RKO (cell line): Measurements from ENCODE around the gene GIPC2.
"Not testable (repeated sequence)": the region's sequence is repeated elsewhere in the genome, so short reads cannot be mapped to it uniquely, and the experiment has no call there.

ENCODE experiments used
- DNase-seq: peaks from one replicate; pipeline ENCODE4 v3.0.0-alpha.2; 2016; ENCODE audit warnings: low spot score

Gene GIPC2, protein sequence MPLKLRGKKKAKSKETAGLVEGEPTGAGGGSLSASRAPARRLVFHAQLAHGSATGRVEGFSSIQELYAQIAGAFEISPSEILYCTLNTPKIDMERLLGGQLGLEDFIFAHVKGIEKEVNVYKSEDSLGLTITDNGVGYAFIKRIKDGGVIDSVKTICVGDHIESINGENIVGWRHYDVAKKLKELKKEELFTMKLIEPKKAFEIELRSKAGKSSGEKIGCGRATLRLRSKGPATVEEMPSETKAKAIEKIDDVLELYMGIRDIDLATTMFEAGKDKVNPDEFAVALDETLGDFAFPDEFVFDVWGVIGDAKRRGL

DNA sequence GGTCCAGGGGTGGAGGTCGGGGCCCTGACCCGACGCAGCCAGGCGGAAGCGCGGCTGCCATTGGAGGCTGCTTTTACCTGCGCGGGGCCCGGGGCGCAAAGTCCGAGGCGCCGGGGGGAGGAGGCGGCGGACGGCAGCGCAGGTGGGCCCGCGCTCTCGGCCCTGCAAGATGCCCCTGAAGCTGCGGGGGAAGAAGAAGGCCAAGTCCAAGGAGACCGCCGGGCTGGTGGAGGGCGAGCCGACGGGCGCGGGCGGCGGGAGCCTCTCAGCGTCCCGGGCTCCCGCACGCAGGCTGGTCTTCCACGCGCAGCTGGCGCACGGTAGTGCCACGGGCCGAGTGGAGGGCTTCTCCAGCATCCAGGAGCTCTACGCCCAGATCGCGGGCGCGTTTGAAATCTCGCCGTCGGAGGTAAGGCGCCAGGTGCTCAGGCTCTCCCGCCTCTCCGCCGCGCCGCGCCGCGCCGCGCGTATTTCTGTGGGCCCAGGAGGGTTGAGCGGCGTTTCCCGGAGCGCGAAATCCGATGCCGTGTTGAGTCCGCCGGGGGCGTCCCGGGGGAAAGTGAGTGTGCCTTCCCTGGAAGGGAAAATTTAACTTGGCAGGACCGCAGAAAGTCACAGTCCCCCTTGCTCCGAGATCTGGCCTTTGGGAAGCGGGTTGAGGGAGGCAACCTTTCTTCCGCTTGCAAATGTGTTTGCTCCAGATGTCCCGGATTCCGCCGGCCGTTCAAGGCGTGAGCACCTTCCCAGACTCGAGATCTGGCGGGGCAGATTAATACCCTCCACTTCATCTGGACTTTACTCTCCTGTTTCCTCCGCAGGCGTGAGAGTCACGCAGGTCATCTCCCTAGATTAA is at the start of gene GIPC2:
Gene GIPC2, plus strand, starts transcription at position 41 of the 853 bp plus-strand sequence. Its CDS starts 129 bp downstream, at position 170.
- no peak for DNase-seq

DNA sequence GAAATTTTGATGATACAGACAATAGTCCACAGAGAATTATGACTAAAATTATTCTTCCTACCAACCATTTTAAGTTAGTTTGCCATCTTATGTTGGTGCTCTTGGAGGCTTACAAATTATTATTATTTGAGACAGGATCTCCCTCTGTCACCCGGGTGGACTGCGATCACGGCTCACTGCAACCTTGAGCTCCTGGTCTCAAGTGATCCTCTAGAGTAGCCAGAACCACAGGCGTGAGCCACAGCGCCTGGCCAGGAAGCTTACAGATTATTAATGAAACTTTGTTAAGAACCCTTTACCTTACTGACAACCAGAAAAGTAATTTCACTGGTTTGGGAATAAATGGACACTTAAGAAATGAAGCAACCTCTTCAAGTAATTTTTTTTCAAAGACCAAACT is 49.0 kb upstream of the GIPC2 start:
- DNase-seq: no peak

DNA sequence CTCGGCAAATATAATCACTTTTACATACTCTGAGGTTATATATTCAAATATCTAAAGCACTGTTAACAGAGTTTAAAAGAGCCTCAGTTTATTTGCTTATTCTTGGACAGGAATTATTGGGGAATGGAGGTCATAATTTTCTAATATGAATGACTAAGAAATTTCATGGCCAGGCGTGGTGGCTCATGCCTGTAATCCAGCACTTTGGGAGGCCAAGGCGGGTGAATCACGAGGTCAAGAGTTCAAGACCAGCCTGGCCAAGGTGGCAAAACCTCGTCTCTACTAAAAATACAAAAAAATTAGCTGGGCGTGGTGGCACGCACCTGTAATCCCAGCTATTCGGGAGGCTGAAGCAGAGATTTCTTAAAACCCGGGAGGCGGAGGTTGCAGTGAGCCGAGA is 45.2 kb upstream of the GIPC2 start:
- DNase-seq: not testable (repeated sequence)

DNA sequence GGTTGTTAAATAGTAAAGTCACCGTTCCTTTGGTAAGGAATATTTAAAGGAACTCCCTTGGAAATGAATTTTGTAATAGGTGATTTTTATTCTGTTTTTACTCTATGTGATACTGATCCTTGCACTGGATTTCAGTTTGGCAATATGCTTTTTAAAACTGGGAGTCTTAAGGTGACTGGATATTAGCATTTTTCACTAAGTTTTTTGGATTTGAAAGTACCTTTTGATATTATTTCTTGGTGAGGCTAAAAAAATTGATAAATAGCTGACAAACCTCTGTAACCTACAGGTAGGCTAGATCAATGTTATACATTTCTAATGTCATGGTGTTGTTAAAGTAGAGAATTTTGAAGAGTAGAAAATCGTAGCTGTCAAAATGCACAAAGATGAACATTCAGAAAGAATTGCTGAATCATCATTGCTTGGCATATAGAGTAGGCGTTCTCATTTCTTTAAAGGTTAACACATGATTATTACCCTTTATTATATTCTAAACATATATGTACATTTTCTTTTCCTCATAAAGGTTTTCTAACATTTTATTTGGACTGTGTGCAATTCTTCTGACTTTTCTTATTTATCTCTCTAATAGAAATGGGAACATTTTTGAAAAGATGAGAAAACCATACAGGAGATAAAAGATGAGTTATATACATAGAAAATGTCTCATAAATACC is 42.6 kb upstream of the GIPC2 start:
- peak; percentile 31 for DNase-seq

DNA sequence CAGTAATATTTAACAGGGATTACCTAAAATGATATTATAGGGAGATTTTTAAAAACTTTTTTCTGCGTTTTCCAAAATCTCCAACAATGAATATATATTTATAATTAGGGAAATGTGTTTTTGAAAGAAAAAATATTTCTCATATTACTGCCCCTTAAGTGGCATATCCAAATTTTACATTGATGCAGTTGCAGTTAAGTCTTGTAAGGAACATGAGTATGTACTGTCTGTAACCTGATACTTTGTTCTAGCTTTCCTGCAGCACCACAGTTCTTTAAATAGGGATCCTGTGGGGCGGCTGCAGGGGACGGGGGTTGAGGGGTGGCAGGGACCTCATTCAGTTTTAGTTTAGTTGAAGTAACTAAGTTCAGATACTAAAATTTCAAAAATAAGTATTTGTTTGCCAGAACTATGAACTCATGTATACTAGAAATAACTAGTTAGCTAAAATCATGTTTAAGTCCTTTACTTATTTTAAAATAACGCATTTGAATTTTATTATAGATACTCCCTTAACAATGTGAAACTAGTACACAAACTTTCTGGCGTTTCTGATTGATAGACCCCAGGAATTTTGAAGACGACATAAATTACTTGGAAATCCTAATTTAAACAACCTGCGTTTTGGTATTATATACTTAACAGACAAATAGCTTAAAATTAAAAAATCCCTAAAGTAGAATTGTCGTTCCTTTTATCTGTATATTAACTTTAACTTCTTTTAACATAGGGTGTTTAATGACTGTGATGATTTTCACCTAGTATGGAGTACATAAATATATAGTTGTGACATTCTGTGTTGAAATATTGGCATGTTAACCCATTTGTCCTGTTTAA is 41.7 kb upstream of the GIPC2 start:
- DNase-seq: peak; percentile 92

DNA sequence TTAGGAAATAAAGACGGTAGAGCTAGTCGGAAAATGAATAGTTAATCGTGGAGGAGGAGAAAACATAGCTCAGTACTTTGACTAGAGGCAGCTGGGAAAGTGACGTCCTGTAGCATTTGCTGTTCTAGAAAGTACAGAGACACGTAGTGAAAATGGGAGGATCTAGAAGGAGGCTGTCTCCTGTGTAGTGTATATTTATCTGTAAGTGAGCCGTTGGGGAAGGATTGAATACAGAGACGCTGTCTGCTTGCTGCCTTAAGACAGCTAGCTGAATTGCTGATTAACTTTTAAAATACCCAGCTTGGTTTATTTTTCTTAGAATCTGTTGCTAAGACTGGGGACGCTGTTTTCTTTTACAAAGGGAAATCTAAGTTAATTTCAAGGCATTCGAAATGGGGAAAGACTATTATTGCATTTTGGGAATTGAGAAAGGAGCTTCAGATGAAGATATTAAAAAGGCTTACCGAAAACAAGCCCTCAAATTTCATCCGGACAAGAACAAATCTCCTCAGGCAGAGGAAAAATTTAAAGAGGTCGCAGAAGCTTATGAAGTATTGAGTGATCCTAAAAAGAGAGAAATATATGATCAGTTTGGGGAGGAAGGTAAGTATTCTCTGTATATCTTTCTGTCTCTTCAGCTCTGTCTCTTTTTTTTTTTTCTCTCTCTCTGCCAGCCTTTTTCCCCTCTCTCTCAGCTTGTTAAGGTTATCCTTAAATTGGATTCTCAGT is 40.9 kb upstream of the GIPC2 start, which contains the start of gene DNAJB4:
Gene DNAJB4, plus strand, starts transcription at position 221 of the 729 bp plus-strand sequence. Its CDS starts 172 bp downstream, at position 393.
- DNase-seq: peak; percentile 99

DNA sequence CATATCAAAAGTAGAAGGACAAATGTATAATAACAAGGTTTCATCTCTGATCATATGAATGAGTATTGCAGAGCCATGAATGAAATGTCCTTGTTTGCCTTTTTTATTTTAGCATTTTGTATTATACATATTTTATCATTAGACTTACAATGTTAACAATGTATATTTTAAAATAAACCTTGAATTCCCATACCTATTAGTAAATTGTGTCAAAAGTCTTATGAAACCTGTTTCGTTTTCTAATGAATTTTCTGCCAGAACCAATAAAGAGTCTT is 40.4 kb upstream of the GIPC2 start:
- DNase-seq: no peak

DNA sequence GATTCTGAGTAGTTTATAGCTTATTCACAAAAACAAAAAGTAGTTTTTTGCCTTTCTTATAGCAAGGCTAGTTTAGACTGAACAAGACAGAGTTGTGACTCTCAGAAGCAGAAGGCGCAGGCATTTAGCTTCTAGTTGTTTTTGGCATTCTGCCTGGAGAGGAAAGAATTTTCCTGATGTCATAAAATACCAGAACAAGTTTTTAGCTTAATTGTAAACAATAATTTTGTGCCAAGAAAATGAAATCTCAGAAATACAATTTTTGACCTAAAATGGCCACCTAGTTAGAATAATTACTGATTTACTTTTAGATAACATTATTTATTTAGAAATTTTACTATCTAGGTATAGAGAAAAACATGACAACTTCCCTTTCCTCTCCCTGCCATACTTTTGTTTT is 40.0 kb upstream of the GIPC2 start:
- DNase-seq: peak; percentile 88

DNA sequence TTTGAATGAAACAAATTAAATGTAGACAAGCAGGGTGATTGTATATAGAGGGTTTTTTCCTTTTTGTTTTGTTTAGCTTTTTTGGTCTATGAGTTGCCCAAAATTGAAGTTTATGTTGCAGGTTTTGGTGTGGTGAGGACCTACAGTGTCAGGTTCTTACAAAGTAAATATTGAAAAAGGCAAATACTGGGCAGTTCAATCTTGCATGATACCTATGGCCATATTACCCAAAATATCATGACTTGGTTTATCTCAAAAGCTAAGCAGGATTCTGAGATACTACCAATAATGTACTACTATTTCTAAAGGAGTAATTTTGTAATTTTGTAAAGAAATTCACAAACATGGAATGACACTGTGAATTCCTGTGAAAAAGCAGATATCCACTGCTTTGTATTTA is 39.2 kb upstream of the GIPC2 start:
- no peak for DNase-seq

DNA sequence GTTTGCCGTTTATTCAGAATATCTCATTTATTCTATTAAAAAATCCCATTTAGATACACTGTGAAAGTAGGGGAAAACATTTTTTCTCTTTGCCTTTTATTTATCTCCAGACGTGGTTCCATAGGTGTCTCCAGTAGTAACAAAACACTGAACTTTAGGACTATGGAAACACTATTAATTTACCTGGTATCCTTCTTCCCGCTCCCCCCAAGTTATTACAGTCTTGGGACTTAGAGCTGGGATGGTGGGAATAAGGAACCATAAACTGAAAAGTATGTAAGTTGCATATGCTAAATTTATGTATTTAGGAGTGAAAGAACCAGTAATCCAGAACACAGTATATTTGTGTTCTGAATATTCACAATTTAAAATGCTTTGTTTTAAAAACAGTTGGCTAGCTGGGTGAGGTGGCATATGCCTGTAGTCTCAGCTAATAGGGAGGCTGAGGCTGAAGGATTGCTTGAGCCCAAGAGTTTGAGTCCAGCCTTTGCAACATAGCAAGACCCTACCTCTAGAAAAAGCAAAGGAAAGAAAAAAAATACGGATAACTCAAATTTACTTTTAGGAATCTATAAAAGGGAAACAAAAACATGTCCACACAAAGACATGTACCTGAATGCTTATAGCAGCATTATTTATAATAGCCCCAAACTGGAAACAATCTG is 38.0 kb upstream of the GIPC2 start:
- no peak for DNase-seq

DNA sequence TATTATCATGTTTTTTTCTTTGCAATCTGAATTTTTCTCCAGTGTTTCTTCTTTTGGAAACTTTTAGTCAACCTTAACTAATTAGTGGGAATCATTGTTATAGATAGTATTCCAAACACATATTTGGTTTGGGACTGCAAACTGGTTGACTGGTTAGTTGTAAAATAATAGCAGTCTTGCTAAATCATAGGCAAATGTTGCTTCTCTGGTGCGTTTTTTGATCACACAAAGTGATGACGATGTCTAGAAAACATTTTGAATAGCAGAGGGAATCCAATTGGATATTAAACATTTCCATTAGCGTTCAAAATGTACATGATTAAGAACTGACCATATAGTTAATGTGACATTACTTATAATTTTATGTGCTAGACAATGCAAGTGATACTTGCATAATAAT is 36.5 kb upstream of the GIPC2 start:
- DNase-seq: no peak

DNA sequence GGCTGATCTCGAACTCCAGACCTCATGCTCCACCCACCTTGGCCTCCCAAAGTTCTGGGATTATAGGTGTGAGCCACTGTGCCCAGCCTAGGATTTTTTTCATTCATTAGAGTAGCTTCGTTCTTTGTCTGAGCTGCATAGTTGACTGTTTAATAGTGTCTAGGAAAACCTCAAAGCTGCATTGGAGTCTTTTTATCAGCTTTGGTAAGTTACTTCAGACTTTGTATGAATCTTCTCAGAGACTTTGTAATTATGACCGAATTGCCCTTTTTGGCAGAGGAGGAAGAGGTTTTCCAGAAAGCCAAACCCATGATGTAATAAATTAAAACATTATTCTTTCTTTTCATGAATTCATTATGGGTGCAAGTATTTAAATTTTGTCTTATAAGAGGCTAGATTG is 35.9 kb upstream of the GIPC2 start:
- DNase-seq: no peak

DNA sequence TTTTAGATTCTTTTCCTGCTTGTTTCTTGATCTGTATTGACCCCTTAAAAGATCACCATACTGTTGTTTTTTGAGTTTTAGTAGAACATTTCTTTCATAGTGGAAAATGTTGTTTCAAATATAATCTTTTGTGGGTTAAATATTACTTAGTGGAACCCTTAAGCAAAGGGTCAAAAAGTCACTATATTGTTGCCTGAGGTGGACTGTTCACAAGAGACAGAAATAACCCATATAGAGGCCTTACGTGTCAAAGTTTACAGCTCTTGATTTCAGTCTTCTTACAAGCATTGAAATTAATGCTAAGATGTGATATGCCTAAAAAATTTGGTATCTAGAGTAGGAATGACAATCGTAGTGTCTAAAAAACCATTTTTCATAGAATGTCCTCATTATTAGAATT is 34.7 kb upstream of the GIPC2 start:
- DNase-seq: no peak

DNA sequence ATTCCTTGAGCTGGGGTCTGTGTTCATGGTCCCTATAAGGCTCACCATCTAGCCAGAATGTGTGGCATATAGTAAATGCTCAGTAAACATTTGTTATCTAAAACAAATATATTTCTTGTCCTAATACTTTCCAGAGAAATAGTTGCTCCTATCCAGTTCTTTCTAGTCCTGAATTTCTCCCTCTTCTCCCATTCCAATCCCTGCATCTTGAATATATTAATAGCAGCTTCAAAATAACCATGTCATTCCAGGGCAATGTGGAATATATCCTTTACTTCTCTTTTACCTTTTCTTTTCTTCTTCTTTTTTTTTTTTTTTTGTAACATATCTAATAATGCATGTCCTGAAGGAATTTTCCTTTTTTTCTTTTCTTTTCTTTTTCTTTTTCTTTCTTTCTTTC is 30.6 kb upstream of the GIPC2 start:
- no peak for DNase-seq

DNA sequence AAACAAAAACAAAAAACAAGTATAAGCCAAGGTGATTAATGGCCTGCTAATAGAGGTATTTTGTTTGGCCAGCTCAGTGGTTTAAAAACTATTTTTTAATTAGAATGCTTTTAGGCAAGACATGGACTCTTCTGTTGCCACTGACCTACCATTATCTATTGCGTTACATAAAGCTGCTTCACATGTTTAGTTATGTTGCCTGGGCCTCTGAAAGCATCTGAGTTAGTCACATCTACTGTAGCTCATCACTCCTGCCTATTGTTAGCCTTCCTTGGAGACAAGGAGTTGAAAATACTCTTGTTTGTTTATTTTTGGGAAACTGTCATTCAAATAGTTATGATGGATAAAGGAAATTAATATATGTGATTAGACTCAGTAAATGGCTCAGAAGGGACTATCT is 26.7 kb upstream of the GIPC2 start:
- DNase-seq: no peak

DNA sequence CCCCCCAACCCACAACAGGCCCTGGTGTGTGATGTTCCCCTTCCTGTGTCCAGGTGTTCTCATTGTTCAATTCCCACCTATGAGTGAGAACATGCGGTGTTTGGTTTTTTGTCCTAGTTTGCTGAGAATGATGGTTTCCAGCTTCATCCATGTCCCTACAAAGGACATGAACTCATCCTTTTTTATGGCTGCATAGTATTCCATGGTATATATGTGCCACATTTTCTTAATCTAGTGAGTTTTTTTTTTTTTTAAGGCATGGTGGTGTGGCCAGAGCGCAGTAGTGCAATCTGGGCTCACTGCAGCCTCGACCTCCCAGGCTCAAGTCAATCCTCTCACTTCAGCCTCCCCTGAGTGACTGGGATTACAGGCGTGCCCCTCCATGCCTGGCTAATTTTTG is 24.6 kb upstream of the GIPC2 start:
- not testable (repeated sequence) for DNase-seq

DNA sequence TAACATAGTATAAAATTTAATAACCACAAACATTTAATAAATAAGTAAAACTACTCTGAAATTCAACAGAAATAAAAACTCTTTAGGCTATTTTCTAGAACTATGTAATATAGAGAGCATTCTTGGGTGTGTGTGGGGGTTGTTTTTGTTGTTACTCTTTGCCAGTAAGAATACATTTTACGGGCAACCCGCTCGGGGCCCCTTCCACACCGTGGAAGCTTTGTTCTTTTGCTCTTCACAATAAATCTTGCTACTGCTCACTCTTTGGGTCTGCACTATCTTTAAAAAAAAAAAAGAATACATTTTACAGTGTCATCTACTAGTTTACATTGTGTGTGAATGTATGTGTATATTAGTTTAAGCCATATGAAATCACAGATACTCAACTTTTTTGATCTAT is 16.0 kb upstream of the GIPC2 start:
- DNase-seq: no peak

DNA sequence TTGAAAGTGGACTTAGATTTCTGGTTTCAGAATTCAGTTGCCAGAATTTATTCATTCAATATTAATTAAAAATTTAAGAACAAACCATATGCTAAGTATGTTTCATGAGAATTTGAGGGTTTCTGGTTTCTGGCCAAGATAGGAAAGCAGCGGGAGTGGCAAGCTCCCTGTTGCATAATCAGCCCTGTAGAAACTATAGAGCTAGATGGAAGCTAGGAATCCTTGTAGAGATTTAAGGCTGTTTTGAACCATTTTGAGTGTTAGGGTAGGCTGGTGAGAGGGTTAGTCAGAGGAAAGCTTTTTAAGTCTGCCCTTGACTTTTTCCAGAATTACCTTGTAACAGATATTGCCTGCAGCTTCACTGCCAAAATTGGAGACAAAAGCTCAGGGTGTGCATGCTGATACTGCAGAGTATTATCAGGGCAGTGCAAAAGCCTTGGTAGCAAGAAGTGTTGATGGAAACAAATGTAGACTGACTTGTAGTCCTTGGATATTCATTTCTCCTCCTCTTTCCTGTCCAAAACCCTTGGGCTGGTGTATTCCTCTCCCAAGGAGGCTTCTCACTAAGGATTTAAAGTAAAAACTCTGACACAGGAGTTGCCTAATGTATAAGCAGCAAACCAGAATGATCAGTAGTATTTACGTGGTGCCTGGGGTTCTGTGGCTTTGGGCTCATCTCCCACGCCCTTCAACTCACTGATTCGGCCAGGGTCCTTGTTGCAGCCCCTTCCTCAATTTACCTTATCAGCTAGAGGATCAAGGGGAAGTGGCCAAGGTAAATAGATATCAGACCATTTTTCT is 12.6 kb upstream of the GIPC2 start:
- DNase-seq: no peak

DNA sequence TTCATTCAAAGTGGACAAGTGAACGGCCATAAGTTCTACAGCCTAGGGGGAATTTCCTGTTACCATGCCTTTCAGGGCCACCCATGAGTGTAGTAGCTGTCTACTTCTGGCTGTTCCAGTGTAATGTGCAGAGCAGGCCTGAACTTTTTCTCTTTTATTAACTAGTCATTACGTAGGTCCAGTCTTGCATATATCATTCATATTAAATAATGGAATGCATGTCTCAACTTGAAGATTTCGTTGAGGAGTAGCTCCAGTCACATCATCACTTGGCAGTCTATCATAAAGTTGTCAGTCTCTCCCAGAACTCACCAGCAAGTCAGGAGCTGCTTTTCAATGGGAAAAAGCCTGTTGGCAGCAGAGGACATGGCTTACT is 12.0 kb upstream of the GIPC2 start:
- no peak for DNase-seq

DNA sequence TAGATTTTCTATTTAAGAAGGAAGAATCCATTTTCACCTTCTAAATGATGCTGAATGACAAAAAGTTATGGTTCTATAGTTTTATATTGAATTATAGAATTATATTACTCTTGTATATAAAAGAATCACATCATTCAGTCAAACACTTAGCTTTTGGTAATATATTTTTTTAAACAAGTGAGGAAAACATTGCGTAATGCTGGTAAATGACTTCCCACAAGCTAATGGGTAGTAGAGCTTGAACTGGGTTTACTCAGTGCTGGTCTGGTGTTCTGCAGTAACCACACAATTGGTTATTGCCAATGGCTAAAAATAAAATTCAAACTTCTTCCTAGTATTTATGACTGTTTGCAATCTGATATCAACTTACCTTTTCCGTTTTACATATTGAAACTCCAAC is 10.6 kb upstream of the GIPC2 start:
- DNase-seq: no peak
